Fibroblast of skin of abdomen (primary cell): Measurements from ENCODE around the gene ABLIM1.

Source experiments
- DNase-seq: peaks from one replicate; pipeline ENCODE4 v3.0.0-alpha.2; 2013

Gene ABLIM1

DNA sequence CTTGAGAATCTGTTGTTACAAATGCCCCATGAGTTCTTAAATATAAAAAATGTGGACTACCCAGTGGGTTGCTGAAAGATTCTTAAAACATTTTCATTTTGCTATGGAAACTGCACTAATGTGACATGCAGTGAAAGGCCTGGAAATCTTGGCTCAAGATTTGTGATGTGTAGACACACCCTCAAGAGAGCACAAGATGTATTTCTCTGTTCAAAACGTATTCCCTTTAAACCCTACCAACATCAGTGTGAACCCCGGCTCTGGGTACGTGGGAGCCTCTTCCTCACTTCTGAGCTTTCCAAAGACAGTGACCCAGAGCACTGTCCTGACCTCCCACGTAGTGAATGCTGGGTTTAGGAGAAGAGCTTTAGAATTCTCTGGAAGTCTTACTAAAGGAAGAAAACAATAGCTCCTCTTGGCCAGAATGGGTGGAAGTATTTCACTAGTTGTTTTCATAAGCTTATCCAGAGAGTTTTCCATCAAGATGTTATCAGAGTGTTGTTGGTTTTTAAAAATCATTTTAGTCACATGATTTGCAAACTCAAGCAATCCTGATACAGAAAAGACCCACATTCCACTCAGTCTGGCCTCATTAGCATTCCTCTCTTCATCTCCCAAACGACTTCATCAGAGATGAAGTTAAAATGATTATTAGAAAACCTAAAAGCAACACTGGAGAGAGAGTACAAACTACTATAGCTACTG, 172.2 kb downstream of the ABLIM1 start:
- DNase-seq = no peak

DNA sequence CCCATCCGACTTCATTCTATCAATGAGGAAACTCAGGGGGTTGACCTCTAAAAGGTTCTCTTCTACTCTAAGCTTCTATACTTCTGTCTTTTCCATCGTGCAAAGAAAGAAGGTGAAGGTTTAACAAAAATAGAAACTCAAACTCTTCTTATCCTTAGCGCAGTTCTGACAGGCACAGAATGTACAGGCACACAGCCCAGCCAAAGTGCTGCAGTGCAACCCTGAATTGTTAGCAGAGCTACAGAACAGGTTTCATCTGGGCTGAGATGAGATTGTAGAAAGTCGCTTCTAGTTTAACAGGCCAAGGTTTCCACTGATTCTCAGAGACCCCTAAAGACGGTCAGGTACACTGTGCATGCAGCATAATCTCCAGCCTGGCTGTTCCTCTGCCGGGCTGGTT, 174.5 kb downstream of the ABLIM1 start:
- no peak for DNase-seq

DNA sequence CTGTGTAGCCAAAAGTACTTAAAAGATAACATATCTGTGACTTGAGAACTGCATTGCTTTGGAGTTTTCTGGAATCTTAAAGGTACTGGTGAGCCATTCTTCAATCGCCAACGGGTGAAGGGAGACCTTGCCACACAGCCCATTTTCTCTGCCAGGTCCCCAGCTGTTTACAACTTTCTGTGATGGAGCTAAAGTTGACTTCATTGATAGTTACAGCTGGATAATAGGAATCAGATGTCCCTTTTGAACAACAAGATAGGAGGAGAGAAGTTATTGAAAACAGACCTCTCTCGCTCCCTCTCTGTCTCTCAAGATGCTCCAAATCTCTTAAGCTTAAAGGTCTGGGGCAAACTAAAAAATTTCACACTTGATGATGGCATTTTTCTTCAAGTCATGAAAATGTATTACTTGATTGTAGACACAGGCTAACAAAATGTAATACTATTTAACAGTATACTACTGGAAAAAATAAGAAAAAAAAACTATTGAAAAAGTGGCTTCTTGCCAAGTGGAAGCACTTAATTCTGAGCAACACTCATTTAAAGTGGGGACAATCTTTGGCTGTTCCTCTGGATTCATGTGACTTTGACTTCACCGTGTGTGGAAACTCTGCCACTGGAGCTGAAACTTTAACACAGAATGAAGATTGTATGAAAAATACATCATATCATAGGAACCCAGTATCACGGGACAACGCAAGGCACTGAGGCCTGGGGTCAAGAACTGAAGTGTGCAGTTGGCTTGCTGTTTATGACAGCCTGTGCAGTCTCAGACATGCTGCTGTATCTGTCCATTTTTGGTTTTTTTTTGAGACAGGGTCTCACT, 175.4 kb downstream of the ABLIM1 start:
- DNase-seq = no peak

DNA sequence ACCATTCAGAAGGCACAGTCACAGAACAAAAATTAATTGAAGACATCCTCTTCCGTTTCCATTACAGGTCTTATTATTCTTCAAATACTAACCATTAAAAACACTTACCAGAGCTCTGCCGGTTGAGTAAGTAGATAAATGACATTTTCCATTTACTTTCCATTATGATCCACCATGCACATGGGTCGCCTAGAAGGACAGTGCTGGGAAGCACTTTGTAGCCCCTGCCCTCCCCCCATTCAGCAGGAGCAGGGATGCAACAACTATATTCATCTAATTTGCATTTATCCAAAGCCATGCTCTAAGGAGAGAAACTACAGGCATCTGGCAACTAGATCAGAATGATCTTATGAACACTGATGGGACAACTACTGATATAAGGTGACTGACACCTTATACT, 177.0 kb downstream of the ABLIM1 start:
- no peak for DNase-seq

DNA sequence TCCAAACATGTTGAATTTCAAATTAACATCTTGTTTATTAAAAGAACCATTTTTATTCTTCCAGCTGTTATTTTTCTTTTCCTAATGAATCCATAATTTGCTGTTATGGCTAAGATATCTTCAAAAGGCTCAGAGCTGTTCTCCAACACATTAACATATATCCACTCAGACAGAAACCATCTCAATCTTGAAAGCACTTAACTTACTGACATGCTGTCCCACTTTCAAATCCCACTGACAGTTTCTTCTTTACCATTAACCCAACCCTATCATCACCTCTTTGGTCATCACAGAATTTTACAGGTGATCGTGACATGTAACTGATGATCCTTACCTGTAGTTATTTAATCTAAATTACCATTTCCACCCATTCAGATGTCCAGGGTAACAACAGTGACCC, 178.2 kb downstream of the ABLIM1 start:
- DNase-seq = no peak

DNA sequence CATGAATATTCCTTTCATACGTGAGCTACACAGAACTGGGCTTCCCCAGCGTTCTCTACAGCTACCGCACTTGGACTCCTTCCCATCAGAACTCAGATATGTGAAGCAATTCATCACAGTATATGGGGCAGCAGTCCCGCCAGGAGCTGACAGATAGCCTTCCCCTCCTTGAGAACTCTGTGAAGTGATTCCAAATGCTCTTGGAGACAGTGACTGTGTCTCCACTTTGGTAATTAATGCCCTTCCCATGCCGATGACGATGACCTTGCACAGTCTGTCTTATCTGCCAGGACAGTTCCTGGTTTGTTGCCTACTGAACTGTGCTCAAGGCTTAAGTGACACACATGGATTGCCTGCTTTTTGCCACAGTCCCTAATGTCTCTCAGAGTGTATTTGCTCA, 178.8 kb downstream of the ABLIM1 start:
- no peak for DNase-seq

DNA sequence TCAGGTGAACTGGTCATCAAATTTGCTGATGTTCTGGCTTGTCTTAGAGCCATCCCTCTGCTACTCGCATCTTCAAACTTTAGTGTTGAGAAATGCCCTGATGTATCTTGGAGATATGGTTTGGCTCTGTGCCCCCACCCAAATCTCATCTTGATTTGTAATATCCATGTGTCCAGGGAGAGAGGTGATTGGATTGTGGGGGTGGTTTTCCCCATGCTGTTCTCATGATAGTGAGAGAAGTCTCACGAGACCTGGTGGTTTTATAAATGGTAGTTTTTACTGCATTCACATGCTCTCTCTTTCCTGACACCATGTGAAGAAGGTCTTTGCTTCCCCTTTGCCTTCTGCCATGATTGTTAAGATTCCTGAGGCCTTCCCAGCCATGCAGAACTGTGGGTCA, 179.8 kb downstream of the ABLIM1 start:
- DNase-seq = no peak

DNA sequence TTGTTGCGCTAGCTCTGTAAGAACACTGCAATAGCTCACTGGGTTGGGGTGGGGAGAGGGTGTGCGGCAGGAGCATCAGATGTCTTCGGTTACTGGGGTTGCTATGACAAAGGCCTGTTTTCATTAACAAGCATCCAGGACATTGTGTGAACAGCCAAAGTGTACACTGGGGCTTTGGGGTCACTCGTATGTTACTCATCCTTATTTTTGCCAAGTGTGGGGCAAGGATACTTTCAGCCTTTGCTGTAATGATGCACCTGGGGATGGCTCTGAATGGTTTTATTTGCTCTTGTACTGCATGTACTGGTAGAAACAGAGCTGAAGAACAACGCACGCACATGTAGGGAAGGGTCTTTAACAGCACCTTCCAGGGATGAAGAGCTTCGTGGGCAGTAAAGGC, 180.8 kb downstream of the ABLIM1 start:
- no peak for DNase-seq

DNA sequence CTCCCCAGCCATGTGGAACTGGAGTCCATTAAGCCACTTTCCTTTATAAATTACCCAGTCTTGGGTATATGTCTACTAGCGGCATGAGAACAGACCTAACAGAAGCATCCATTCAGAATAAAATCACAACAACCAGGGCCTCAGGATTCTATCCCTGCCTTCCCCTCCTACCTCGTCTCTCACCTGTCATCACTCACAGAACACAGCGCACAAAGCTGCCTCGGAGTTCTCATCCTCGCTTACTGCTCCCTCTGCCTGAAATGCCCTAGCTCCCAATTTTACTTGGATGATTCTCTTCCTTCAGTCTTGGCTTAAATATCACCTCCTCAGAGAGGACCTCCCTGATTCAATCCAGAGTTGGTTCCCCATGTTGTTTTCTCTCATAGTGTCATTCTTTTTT, 183.1 kb downstream of the ABLIM1 start:
- no peak for DNase-seq

DNA sequence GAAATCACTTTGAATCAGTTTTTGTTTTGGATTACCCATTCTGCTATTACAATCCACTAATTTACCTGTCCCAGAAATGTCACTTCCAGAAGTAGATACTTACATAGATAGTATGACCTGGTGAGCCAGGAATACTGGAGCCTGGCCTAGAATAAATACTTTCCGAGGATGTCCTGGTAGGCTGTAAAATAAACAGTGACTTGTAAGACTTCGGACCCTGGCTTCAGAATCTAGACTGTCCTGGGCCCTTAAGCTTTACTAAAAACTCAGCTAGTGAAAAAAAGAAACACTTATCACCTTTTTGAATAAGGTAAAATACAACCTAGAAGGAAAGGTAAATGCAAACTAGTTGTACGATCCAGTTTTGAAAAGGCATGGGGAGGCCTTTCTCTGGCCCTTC, 184.3 kb downstream of the ABLIM1 start:
- no peak for DNase-seq

DNA sequence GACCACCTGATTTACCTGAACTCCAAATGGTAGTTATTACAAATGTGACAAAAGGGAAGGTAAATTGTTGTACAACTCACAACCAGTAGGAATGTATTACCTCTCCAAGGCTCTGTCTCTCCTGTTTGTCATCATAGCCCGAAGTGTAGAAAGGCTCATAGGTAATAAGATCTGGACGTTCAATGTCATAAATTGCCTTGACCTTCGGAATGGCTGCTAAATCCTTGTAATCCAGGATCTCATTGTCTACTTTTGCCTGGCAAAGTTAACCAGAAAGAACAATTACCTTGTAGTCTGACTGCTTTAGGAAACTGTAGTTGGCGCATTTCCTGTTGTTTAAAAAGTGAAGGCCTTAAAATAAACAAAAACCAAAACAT, 185.2 kb downstream of the ABLIM1 start:
- DNase-seq = no peak

DNA sequence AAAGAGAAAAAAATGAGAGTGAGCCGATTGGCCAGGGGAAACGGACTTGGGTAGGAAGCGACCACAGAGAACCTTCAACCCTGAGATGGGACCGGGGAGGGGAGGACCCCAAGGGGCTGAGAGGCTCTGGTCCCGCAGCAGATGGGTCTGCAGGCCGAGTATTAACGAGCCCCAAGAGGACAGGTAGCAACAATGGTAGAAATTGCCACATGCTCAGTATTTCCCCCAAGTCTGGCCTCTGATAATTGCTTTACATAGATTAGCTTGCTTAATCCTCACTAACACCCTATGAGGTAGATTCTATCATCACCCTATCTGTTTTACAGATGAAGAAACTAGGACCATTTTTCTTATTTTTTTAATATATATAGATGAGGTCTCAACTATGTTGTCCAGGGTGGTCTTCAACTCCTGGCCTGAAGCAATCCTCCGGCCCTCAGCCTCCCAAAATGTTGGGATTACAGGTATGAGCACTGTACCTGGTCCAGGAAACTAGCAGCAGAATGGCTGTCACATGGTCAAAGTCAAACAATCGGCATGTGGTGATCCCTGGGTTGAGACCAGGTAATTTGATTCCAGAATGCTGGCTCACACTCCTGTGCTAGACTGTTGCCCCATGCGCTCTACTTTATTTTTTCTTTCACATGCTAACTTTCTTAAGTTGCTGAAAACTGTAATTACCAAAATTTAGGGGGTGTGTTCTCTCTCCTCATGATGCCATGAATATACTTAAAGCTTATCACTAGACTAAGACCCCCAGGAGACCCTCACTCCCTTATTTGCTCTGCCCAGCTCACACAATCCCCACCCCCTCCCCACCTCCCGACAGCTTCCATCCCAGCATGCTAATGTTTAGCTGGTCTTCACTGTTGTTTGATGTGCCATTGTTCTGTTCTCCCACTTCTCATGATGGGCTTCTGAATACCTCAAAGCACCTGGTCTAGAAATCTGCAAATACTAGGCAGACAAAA, 185.9 kb downstream of the ABLIM1 start:
- DNase-seq = no peak

DNA sequence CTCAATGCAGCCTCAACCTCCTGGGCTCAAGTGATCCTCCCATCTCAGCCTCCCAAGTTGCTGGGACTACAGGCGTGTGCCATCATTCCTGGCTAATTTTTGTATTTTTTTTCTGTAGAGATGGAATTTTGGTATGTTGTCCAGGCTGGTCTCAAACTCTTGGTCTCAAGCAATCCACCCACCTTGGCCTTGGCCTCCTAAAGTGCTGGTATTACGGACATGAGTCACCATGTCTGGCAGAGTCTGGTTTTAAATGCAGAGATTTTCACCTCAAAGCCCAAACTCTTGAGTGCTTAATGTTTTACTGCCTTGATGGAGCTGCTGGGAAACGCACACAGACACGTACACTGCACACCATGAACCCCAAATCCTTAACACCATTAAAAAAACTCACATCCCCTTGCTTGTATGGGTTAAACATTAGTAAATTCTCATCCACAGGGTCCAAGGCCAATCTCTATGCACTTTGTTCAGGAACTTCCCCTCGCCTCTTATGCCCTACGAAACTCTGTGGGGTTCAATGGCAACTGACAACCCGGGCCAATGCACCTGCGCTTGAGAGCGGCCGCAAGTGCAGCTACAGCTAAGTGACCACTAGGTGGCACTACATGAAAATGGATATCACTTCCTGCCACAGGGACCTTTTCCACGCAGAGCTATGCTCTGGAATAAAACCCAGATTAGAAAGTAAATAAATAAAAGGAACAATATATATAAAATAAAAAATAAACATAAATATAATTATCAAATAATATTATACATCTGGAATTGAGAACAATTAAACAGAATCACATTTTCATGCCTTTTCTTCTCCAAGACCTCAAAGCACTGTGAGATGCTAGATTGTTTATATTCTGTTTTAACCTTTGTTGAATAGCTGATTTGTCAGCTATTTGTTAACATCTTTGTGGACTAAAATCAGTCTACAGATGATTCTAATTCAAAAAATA, 186.8 kb downstream of the ABLIM1 start:
- peak; percentile 62 for DNase-seq

DNA sequence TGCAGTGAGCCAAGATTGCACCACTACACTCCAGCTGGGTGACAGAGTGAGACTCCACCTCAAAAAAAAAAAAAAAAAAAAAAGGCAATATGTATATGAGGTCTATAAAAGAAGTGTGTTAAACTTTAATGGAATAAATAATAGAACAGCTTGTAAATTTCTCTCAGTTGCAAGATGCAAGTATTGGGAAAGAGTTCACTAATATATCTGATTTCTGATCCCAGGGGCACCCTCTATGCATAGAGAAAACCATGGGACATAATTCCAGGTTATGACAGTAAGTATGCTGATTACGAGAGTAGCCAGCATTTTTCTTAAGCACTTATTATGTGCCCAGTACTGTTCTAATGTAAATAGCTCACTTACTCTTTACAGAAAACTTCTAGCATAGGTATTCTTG, 187.7 kb downstream of the ABLIM1 start:
- no peak for DNase-seq

DNA sequence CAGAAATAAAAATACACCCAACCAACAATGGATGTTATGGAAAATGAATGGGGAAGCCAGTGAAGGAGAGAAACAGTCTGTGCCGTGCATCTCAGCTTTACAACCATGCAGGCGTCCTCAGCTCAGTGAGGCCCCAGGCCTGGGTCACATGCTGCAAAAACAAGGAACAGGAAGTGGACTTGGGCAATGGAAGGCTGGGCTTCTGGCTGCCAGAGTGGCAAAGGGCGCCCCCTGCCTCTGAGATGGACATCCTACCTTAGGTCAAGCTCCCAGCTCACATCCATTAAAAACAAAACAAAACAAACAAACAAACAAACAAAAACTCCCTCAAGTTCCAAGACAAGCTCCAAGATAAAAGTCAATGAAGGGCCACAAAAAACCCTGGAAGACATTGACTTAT, 199.1 kb downstream of the ABLIM1 start:
- peak; percentile 4 for DNase-seq

DNA sequence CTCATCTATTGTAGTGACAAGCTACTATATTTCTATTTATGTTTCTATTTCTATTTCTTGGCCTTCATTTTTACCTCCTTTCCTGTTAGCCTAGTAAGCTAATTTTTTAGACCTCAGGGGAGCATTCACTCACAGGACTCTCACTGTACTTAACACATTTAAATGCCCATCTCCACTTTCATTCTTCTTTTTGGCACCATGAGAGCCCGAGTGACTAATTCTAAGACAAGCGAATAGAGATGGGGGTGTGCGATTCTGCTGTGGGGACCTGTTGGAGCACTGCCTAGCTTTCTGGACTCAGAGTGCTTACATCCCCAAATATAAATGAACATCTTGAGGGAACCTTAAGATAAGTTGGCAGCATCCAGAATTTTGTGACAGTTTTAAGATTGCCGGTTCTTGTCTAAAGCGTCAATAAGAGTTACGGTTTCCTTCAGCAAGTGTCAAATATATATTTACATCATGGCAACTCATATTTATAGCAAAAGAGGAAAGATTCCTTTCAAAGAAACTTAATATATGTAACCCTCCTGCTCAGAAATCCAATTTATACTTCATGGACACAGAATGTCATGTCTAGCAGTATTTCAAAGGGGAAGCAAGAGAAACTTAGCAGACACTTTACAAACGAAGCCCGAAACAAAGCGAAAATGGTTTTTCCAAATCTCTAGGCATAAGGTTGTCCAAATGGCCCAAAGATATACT, 199.7 kb downstream of the ABLIM1 start:
- no peak for DNase-seq

DNA sequence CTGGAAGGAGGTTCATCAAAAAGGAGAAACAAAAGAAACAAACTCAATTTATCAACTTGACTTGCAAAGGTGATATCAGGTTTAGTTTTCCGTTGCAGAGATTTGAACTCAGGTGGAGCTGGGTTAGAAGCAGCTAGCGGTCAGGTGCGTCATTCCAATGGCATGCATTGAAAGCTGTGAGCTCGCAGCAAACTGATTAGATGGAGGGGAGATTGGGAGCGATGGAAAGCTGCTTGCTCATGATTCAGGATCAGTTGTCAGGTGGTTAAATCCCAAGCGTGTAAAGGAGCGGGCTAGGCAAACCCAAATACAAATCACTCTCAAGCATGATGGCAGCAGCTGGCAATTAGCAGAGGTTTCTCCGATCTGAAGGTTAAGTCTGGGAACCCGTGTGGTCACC, 204.5 kb downstream of the ABLIM1 start:
- DNase-seq = no peak

DNA sequence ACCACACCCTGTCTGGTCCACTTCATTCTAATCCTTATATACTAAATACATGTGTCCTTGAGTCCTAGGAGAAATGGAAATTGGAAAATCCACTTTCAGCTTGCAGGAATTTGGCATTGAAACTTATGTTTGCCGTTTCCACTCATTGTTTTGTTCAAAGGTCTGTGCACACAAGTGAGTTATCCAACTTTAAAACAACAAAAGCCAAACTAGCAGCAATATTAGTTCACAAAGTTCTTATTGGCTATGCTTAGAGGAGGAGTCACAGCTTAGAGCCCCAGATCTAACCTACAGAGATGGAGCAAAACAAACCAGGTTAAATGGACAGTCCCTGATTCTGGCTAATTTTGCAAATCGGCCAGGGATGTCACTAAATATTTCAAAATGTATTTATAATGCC, 209.2 kb downstream of the ABLIM1 start:
- DNase-seq = no peak

DNA sequence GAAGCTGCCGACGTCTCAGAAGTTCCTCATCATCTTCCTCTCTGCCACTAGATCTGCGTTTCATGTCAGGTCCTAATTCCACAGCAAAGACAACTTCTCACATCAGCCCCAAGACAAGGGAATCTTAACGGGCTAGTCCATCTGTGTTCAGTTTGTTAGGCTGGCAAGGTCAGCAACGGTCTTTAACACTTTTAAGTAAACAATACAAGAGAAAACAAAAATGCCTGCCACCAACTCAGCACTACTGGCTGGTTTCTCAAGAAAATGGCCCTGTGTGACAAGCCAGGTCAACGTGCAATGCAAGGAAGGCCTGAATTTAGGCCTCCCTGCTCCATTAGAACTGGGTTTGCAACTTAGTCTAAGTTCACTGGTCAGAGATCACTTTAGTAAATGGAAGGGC, 212.7 kb downstream of the ABLIM1 start:
- DNase-seq = no peak

DNA sequence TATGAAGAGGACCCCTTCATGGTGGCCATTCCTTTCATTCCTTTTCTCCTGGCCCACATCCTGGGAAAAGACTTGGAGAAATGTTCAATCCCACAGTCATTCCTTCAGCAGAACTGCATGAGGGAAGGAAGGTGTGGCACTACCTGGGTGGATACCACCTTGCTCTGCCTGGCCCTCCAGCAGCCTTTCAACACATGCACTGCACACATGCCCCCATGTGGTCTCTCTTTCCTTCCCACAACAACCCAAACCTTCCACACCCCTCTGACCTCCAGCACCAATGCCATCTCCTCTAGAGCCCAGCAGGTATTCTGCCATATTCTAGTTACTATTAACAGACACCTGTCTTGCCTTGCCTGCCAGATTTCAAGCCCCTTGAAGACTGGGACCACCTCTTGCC, 213.3 kb downstream of the ABLIM1 start:
- DNase-seq = no peak

DNA sequence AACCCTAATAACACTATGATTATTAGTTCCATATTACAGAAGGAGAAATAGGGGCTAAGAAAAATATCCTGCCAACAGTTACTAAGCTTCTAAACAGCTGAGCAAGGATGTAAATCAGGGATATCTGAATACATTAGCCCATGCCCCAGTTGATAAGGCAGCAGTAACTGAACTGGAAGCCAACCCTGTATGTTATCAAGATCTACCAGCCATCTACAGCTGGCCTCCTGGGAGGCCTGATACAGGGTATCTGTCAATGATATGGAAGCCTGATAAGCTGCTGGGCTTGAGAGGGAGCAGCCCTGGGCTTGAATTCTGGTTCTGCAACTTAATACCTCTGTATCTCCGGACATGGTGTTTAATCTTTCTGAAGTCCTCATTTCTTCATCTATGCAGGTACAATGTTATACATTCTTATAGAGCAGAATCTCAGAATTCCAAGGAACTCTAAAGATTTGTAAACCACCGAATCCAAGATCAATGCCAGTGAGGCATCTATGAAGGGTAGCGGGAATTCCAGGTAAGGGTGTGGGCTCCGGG, 215.9 kb downstream of the ABLIM1 start:
- no peak for DNase-seq
